ENCODE results near the gene NID1. TPM values are rescaled to one million over a fixed set of nuclear protein-coding genes. Genes with fewer than 3 reads are reported as not detected.

The NID1 gene
- total RNA-seq, 1 experiment from 2014 or later, result 19.2 TPM

- TF ChIP-seq IRF2 (CRISPR knock-in tag; IDR thresholded peaks at IDR 0.05; ENCODE audit: borderline replicate concordance, low read depth) (no peak), JUN (CRISPR knock-in tag; IDR thresholded peaks at IDR 0.05) (no peak), FOXP1 (CRISPR knock-in tag; IDR thresholded peaks at IDR 0.05; ENCODE audit: borderline replicate concordance) (no peak), USF1 (CRISPR knock-in tag; IDR thresholded peaks at IDR 0.05) (no peak), PREB (CRISPR knock-in tag; IDR thresholded peaks at IDR 0.05; ENCODE audit: borderline replicate concordance) (no peak), NR3C1 (CRISPR knock-in tag; conservative IDR thresholded peaks at IDR 0.05; ENCODE audit: low read depth) (no peak)
Observed at GRCh38 chr1:236075848-236076247, 11.0 kb upstream of the NID1 start (continued).

- Mint-ChIP-seq H3K27me3 (ENCODE audit: low read depth) (no peaks in the 10 kb centered on the region; the same call in 1 of the 2 replicates), H3K27ac (no peak overlapping the region), H3K9me3 (peaks cover 28% of the 10 kb centered on the region), H3K36me3 (no peaks in the 10 kb centered on the region), H3K4me3 (no peak overlapping the region), H3K4me1 (no peaks in the 10 kb centered on the region)
- CTCF ChIA-PET, result no interaction called here
- TF ChIP-seq E2F5 (CRISPR knock-in tag; IDR thresholded peaks at IDR 0.05) (no peak), ZNF219 (CRISPR knock-in tag; IDR thresholded peaks at IDR 0.05; ENCODE audit: borderline replicate concordance) (no peak), ZNF671 (CRISPR knock-in tag; IDR thresholded peaks at IDR 0.05) (no peak), ZBTB21 (CRISPR knock-in tag; IDR thresholded peaks at IDR 0.05; ENCODE audit: borderline replicate concordance) (no peak), E2F4 (CRISPR knock-in tag; IDR thresholded peaks at IDR 0.05; ENCODE audit: borderline replicate concordance, low read depth) (no peak), ZNF425 (CRISPR knock-in tag; conservative IDR thresholded peaks at IDR 0.05) (no peak), ATF3 (CRISPR knock-in tag; conservative IDR thresholded peaks at IDR 0.05) (no peak), FOXK1 (CRISPR knock-in tag; IDR thresholded peaks at IDR 0.05) (no peak), SOX15 (CRISPR knock-in tag; IDR thresholded peaks at IDR 0.05) (no peak)
- POLR2A ChIA-PET, result no interaction called here
- DNase-seq (ENCODE audit: low spot score), result no peak
- no peak for ATAC-seq
Observed at GRCh38 chr1:236073307-236073897, 8.5 kb upstream of the NID1 start.

- peaks cover 5% of the 10 kb centered on the region for H3K27me3 Mint-ChIP-seq (ENCODE audit: low read depth)
- peaks cover 23% of the 10 kb centered on the region for H3K9me3 Mint-ChIP-seq
- H3K36me3 Mint-ChIP-seq, result no peaks in the 10 kb centered on the region
- H3K27ac Mint-ChIP-seq, result no peak overlapping the region
- ChIA-PET POLR2A (no interaction called here), CTCF (no interaction called here)
- ATAC-seq (no peak), DNase-seq (ENCODE audit: low spot score) (no peak)
- H3K4me3 Mint-ChIP-seq, result no peak overlapping the region
- H3K4me1 Mint-ChIP-seq, result peaks cover 1% of the 10 kb centered on the region
- TF ChIP-seq MLX (CRISPR knock-in tag; IDR thresholded peaks at IDR 0.05) (no peak), GABPB1 (CRISPR knock-in tag; IDR thresholded peaks at IDR 0.05) (no peak), GRHL2 (CRISPR knock-in tag; IDR thresholded peaks at IDR 0.05; ENCODE audit: insufficient replicate concordance, severe bottlenecking) (no peak), STAT6 (CRISPR knock-in tag; conservative IDR thresholded peaks at IDR 0.05; ENCODE audit: low read depth) (no peak), E2F4 (CRISPR knock-in tag; IDR thresholded peaks at IDR 0.05; ENCODE audit: borderline replicate concordance, low read depth) (no peak)
Observed at GRCh38 chr1:236072001-236072400, 7.1 kb upstream of the NID1 start.
